Germinal center (tissue), 1 donor: ENCODE data around the gene FNBP1L.
"Not testable (repeated sequence)": the region's sequence is repeated elsewhere in the genome, so short reads cannot be mapped to it uniquely, and the experiment has no call there.

ENCODE experiments used
- DNase-seq: peaks from one replicate; pipeline ENCODE4 v3.0.0; 2012; ENCODE audit warnings: mixed read lengths, low spot score

The FNBP1L gene

DNA sequence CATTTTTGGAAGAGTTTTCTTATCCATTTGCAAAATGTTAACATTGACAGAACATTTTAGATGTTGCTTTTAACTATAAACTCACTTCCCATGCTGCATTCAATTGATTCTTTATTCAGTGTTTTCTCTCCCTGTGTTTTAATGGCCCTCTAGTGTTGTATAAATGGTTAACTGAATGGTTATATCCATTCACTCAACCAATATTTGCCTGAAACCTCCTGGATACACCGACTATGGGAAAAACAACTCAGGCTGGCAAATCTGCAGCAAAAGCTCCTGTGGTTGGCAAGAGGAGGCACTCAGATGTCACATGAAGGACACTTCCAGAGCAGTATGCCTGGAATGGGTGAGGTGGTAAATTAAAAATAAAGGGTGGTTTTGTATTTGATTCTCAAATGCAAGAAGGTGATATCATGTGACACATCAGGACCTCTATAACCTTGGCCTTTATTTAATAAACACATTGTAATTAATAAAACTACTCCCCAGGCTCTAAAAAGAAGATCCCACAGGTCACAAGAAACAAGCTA is 126.1 kb downstream of the FNBP1L start:
- no peak for DNase-seq

DNA sequence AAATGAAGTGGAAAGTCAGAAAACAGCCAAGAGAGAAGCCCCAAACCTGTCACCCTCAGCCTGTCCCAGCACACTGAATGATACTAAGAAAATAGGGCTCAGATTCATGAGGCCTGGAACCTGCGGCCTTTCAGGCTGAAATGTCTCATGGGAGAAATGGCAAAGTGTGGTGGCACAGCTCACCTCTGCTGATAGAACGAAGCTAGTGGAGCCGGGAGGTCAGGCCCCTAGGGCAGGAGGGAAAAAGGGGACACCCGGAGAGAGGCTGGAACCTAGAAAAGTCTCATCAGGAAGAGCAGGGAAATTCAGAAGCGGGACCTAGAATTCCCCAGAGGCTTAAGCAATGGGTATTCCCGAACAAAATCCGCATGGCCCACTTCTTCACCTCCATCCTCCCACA is 126.6 kb downstream of the FNBP1L start:
- no peak for DNase-seq

DNA sequence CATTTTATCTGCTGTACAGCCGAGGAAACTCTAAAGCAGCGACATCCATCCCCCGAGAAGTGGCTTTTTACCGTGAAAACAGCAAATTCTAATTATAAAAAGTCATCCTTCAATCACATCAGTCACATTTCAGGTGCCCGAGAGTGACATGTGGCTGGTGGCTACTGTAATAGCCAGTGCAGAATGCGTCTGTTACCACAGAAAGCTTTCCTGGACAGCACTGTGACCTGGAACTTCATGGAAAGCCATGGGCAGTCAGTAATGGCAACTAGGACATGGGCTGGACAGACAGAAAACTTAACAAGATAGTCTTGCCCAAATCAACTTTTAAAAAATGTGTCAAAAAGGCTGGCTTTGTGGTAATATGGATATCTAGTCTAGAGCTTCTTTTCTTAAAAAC is 127.1 kb downstream of the FNBP1L start:
- no peak for DNase-seq

DNA sequence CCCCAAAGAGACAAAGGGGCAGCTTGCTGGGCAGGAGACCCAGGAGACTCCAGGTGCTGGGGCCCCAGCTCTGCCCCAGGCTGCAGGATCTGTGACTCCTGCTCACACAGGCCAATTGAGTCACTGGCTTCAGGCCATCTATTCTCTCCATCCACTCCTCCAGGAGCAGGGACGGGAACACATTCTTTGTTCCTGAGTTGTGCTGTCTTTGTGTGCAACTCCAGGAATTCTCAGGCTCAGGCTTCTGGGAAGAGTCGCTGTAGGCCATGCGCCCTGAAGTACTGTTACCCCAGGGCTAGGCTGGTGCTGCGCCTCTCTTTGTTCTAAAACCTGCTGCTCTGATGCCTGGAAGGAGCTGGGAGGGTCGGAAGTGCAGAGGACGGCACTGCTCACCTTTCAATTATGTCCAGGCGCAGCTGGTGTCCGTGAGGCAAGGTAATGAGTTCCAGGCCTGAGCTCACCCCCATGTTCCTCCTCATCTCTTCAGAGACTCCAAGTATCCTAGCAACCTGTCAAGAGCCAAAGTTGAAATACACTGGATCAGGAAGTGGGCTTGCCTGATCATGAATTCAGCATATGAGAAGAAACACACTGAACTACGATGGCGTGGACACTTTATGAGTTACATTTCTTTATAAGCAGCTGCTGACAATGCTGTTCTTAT is 127.8 kb downstream of the FNBP1L start:
- no peak for DNase-seq

DNA sequence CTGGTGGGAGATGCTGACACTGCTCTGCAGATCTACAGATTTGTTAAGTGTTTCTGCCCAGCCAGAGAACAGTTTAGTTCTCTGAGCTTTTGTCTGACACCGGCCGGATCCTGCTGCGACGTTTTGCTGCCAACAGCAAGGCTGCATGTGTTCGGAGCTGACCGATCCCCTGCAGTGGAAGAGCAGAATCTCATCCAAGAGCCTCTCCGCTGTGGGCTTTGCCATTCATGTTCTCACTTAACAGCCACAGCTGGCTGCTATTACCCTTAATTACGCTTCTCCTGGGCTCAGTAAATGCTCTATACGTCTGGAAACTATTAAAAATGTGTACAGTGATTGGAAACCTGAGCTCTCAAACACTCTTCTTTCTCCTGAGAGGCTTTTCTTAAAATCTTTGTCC is 128.4 kb downstream of the FNBP1L start:
- DNase-seq: no peak

DNA sequence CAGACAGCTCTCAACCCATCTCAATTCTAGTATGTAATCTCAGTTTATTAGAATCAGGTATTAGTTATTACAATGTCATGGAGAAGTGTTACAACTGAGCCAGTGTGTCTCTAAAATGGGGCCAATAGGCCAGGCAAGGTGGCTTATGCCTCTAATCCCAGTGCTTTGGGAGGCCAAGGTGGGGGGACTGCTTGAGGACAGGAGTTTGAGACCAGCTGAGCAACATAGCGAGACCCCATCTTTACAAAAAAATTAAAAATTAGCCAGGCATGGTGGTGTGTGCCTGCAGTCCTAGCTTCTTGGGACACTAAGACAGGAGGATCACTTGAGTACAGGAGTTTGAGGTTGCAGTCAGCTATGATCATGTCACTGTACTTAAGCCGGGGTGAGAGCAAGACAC is 128.8 kb downstream of the FNBP1L start:
- no peak for DNase-seq

DNA sequence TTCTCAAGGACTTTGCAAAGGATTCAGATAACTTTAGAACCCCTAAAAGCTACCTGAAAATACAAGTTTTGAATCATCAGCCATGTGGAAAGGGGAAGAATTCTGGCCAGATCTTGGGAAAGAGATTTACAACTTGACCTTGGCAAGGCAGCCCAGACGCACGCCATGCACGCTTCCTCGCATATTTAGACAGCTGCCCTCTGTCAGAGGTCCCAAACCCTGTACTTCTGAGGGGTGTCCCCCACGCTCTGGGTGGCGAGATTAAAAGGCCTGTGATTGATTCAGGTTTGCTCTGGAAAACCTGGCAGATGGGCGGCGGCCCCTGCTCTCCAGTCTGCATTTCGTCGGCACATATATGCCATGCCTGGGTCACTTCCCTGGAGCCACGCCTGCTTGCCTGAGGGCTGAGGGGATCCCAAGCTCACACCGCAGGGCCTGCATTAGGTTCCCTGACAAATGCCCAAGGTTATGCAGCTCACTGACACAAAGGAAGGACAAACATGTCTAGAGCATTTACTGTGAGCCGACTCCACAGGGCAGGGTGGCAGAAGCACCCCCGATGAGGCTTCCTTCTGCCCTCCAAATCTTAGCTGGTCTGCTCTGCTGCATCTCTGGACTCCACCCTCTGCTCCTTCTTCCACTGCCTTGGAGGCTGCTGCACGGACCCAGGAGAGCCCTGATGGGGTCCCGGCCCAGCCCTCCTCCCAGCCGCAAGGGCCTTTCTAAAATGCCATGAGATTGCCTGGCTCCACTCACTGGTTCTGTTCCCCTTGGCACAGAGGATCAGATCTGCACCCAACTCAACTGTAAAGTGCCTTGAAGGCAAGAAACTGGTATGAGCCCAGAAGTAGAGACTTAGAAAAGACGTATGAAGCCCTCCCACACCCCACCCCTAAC is 129.9 kb downstream of the FNBP1L start:
- no peak for DNase-seq

DNA sequence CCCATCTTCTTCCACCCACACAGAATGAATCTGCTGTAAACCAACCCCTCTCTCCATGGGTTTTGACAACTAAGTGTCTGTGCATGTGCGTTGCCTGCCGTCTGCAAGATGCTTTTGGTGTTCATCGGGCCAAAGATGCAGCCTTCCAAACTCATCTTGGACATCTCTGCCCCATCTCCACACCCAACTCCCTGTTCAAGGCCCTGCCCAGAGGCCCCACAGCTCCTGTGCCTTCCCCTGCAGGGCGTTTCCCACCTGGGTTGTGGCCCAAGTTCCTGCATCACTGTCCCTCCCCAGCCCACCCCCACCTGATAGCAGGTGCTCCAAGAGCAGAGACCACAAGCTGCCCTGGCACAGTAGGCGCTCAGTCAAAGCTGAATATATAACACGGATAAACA is 130.5 kb downstream of the FNBP1L start:
- DNase-seq: no peak

DNA sequence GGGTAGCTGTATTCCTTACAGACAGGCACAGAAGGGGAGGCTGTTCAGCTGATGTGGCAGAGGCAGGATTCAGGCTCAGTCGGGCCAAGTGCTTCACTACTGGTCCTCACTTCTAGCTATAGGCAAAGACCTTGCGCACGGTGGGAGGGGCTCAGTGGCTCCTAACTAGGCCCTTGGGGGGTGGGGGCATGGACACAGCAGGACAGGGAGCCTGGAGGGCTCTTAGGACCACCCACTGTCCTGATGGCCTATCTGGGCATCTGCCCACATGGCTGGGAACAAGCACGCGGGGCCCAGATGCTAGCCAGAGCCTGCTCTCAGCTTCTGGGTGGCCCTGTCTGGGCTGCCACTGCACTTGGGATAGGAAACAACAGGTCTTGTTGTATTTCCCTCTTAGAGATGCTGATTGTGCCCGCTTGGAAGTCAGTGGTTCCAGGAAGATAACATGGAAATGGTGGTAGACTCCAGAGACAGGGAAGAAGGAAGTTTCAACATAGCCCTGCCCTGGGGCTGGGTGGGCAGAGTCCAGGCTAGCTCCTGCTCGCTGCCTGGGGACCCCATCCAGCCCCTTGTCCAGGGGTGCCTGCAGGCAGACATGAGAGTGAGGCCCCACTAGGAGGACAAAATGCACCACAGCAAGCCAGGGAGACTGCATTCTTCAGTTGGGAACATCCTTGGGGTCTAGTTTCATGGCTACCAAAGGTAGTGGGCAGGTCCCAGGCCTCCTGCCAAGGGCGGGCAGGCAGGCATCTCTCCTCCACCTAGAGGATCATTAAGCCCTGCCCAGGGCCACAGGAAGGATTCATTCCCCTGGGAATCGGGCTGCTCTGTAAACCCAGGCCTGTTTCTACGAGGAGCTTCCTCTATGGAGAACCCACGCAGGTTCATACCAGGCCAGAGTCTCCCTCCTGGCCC is 131.2 kb downstream of the FNBP1L start:
- DNase-seq: no peak

DNA sequence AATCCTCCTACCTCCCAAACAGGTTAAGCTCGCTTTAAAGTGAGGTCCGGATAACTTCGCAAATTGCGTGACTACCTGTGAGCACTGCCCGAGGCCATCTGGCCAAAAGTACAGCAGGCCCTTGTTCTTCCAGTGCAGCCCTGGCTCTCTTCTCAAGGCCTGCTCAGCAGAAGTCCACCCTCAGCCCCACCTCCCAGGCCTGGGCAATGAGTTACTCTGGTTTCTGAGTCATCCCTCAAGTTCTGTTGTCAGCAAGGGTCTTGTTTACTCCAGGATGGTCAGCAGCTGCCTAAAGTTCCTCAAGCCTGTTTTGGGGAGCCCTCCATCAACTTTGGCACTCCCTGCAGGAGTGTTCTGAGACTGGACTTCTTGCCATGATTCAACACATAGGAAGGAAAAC is 132.0 kb downstream of the FNBP1L start:
- no peak for DNase-seq

DNA sequence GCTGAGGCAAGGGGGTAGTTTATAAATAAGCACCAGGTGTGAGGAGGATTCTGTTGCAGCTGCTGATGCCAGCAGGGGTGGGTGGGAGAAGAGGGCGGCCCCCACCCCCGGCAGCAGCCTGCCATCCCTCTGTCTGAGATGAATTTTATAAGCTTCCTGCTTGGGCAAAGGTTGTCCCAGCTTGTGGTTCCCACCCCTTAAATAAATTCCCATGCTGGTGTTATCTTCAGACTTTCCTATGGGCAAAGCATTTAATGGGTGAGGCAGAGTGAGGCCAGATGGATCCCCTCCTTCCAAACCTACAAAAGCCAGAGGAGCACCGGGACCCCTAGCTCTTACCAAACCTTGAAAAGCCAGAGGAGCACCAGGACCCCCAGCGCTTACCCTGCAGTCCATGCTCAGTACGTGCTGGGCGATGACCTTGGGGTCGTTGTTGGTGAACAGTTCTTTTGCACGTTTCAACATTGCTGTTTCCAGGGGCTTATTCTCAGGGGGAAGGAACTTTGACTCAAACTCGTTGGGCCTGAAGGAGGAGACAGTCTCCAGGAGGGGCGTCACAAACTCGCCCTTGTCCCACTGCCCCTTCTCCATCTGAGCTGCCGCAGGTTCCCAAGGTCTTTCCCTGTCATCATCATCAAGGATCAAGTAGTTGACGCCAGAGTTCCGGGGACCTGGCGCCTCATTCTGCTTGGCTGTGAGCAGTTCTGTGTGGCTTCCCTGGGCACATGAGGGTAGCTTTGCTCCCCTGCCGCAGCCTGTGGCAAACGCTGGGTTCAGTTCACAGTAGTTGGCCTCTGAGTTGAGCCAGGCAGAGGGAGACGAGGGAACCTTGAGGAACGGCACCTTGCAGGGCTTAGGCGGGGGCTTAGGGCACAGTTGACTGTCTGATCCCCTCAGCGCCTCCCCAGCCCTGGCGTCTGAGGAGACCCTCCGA is 134.3 kb downstream of the FNBP1L start:
- no peak for DNase-seq

DNA sequence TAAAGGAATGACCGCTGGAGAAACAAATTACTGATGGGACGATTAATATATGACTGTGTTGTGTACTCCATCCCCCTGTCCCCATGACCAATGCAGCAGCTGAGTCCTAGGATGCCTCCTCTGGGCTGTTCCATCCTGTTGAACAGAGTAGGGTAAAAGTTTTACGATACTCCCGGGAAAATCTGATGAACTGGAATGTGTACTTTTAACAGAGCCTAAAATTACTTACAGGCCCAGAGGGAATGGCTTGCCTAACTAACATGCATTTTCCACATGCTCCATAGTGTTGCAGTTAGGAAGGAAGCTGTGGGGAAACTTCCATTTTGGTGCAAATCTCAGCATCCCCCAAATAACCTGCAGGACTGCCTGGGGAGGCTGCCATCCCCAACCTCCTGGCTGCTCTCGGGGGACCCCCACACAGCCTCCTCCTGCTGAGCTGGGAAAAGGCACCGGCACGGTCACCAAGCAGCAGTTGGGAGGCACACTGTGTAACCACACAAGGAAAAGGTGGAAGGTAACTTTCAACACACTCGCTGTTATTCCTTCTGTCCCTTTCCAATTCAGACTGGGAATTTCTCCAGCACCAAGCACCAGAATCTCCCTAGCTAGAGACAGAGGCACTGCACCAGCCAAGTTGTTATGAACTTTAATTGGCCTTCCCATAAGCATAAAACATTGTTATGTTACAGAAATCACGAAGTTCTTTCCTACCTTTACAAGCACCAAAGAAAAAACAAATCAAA is 136.5 kb downstream of the FNBP1L start:
- DNase-seq: no peak

DNA sequence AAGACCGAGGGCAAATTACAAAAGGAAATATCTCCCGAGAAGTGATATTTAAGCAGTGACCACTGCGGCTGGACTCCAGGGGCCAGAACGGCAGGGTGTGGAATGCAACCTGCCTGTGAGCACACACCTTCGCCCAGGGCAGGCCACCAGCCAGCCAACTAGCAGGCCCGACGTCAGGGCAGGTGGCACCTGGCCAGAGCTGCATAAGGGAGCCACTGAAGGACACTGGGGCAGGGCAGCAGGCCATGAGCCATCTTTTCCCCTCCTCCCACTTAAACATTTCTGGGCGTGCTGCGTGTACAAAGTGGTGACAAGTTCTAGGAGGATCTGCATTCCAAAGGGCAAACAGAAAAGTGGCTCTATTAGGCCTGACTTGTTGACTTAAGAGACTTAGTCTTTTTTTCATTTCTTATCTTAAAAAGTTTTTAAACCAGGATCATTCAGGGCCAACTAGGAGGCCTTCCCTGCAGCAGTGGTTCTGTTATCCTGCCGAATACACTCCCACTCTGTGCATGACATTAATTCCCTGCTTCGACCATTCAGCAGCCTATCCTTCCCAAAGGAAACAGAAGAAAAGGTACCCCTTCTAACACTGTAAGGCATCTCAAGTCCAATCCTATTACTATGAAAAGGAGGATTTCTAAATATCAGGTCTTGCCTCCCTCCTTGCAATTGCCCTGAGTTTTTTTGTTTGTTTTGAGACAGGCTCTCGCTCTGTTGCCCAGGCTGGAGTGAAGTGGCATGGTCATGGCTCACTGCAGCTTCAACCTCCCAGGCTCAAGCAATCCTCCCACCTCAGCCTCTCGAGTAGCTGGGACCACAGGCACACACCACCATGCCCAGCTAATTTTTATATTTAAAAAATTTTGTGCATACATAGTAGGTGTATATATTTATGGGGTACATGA is 137.4 kb downstream of the FNBP1L start:
- no peak for DNase-seq

DNA sequence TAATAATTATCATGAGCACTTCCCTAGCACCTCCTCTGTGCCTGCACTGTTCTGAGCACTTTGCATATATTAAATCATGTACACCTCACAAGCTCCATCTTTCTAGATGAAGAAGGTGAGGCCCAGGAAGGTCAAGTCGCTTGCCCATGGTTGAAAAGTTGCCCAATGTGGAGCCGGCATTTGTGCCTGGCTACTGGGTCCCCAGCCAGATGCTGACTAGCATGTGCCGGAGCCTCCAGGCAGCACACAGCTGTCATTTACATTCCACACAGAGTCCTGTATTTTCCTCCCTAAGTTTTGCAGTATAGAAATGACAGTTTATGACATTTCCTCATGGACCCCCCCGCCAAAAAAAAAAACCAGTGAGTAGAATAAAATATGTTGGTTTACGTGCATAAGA is 139.4 kb downstream of the FNBP1L start:
- no peak for DNase-seq

DNA sequence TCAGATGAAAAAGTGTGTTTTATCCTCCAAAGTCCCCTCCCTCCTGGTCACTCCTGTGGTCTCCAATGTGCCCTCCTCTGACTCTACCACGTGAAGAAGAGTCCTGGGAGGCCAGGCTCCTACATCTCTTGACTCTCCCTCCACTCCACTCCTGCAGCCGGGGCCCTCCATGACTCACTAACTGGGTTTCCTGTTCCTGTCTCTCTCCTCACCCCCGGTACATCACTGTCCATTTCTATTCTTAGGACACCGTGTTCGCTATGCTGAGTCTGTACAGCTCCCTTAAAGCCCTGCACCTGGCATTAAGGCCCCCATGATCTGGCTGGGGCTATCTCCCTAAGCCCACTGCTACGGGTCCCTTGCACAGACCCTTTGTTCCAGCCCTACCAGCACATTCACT is 140.3 kb downstream of the FNBP1L start:
- no peak for DNase-seq

DNA sequence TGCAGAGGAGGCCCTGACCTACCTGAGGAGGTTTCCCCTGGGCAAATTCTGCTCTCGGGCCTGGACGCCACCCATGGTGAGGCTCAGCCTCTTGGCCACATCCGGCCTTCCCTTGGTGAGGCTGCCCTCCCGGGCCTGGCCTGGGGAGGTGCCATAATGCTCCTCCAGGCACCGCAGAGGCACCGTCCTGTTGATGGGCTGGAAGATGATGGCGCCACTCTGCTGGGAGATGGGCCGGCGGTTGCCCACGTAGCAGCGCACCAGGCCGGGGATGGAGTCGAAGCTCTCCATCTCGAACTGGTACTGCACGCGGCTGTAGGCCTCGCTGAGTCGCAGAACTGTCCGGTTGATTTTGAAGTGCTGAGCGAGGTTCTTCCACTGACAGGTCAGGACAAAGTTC is 141.0 kb downstream of the FNBP1L start:
- DNase-seq: no peak

DNA sequence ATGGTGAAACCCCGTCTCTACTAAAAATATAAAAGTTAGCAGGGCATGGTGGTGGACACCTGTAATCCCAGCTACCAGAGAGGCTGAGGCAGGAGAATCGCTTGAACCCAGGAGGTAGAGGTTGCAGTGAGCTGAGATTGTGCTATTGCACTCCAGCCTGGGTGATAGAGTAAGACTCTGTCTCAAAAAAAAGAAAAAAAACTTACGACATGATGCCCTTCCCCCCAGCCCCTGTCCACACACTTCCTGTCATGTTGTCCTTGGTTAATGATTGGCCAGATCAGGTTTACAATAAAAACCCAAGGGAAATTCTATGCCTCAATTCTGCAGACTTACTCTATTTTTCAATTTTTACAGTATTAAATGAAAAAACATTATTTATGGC is 143.4 kb downstream of the FNBP1L start:
- DNase-seq: not testable (repeated sequence)

DNA sequence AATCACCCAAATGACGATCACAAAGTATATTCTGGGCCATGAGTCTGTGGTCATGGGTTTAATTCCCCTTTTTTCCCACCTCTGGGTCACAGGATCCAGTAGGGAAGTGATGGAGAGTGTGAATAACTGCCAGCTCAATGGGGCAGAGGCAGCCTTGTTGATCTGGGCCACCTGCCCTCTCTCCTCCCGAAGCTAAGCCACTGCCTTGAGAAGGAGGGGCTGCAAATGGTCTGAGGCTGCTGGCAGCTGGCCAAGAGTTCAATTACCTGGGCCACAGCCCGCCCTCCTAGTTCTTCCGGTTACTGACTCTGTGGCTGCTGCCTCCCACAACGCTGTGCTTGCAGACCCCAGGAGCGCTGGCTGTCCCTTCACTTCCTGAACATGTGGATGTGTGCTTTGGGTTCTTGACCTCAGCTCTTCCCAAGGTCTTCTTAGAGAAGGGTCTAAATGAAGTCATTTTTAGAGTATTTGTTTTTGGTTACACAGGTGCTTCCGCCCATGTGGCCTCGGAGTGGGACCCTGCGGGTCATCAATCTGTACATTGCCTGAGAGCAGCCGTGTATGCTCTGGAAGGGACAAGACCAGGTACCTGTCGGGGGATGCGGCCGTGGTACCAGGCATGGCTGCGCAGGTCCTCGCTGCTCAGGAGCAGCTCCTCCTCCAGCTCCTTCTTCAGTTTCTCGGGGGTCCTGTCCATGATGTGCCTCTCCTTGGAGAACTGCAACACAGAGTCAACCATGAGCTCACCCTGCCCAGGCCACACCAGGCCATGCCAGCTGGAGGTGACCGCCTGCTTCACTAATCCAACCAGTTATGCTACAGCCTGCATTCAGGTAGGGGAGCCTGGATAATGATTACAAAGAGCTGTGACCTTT is 144.0 kb downstream of the FNBP1L start:
- DNase-seq: no peak
